ENCODE measurements around the gene CIC. TPM values are rescaled to one million over a fixed set of nuclear protein-coding genes. Genes with fewer than 3 reads are reported as not detected.

The CIC gene
- total and polyA plus RNA-seq, 2 of the 13 experiments (the other 11 are each of a cell fraction or from before 2014, with no cell fraction given) = 5.9 to 8.0 TPM

DNA sequence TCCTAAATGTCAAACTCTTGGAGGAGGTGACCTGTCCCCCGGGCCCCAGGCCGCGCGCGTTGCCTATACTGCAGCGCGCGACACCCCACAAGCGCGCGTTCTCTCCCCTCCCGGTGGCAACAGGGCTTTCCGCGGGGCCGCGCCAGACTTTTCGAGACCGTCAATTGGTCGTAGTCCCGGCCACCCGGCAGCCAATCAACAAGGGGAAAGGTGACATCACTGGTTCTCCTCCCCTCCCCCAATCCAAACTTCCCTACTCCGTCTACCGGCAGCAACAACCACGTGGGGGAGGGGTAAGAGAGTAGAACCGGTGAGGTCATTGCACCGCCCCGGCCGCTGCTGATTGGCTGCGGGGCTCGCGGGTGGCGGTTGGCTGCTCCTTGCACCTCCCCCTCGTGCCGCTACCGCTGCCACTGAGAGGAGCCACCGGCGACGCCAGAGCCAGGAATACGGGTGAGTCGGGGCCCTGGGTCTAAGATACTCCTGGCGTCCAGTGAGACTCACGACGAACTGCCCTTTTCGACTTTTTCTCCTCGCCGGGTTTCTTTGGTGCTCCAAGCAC is 829 bp upstream of the CIC start (continued):
- TF ChIP-seq, protein P1, sequence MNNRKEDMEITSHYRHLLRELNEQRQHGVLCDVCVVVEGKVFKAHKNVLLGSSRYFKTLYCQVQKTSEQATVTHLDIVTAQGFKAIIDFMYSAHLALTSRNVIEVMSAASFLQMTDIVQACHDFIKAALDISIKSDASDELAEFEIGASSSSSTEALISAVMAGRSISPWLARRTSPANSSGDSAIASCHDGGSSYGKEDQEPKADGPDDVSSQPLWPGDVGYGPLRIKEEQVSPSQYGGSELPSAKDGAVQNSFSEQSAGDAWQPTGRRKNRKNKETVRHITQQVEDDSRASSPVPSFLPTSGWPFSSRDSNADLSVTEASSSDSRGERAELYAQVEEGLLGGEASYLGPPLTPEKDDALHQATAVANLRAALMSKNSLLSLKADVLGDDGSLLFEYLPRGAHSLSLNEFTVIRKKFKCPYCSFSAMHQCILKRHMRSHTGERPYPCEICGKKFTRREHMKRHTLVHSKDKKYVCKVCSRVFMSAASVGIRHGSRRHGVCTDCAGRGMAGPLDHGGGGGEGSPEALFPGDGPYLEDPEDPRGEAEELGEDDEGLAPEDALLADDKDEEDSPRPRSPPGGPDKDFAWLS (CRISPR knock-in tag; IDR thresholded peaks at IDR 0.05; ENCODE audit: borderline replicate concordance) = no peak
- no peak for TF ChIP-seq TRIM24 (CRISPR knock-in tag; IDR thresholded peaks at IDR 0.05)
- TF ChIP-seq, protein P2, sequence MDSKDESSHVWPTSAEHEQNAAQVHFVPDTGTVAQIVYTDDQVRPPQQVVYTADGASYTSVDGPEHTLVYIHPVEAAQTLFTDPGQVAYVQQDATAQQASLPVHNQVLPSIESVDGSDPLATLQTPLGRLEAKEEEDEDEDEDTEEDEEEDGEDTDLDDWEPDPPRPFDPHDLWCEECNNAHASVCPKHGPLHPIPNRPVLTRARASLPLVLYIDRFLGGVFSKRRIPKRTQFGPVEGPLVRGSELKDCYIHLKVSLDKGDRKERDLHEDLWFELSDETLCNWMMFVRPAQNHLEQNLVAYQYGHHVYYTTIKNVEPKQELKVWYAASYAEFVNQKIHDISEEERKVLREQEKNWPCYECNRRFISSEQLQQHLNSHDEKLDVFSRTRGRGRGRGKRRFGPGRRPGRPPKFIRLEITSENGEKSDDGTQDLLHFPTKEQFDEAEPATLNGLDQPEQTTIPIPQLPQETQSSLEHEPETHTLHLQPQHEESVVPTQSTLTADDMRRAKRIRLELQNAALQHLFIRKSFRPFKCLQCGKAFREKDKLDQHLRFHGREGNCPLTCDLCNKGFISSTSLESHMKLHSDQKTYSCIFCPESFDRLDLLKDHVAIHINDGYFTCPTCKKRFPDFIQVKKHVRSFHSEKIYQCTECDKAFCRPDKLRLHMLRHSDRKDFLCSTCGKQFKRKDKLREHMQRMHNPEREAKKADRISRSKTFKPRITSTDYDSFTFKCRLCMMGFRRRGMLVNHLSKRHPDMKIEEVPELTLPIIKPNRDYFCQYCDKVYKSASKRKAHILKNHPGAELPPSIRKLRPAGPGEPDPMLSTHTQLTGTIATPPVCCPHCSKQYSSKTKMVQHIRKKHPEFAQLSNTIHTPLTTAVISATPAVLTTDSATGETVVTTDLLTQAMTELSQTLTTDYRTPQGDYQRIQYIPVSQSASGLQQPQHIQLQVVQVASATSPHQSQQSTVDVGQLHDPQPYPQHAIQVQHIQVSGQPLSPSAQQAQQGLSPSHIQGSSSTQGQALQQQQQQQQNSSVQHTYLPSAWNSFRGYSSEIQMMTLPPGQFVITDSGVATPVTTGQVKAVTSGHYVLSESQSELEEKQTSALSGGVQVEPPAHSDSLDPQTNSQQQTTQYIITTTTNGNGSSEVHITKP (CRISPR knock-in tag; IDR thresholded peaks at IDR 0.05; ENCODE audit: low read depth) = no peak
- 0 out of 2 replicates have a peak, but pooled peaks have one; percentile 42 for TF ChIP-seq FOXC1 (CRISPR knock-in tag; IDR thresholded peaks at IDR 0.05; ENCODE audit: borderline replicate concordance)
- TF ChIP-seq, protein P3, sequence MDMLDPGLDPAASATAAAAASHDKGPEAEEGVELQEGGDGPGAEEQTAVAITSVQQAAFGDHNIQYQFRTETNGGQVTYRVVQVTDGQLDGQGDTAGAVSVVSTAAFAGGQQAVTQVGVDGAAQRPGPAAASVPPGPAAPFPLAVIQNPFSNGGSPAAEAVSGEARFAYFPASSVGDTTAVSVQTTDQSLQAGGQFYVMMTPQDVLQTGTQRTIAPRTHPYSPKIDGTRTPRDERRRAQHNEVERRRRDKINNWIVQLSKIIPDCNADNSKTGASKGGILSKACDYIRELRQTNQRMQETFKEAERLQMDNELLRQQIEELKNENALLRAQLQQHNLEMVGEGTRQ (IDR thresholded peaks at IDR 0.05; ENCODE audit: low read depth, low read length) = peak; percentile 51; the same call in 1 of the 2 replicates
- TF ChIP-seq, protein P3 (CRISPR knock-in tag; IDR thresholded peaks at IDR 0.05; ENCODE audit: borderline replicate concordance) = peak; percentile 76; the same call in 1 of the 2 replicates
- TF ChIP-seq MED1 (CRISPR knock-in tag; IDR thresholded peaks at IDR 0.05) = peak; percentile 72
- TF ChIP-seq AGO1 (IDR thresholded peaks at IDR 0.05; ENCODE audit: low read depth, low read length, poor library complexity, severe bottlenecking) = no peak
- TF ChIP-seq ZFP36L1 (CRISPR knock-in tag; IDR thresholded peaks at IDR 0.05) = peak; percentile 72; the same call in 1 of the 2 replicates
- no peak; the same call in 1 of the 2 replicates for TF ChIP-seq ZFX (CRISPR knock-in tag; IDR thresholded peaks at IDR 0.05; ENCODE audit: low read depth)
- TF ChIP-seq ZNF205 (CRISPR knock-in tag; IDR thresholded peaks at IDR 0.05) = 0 out of 2 replicates have a peak, but pooled peaks have one; percentile 16
